Posterior cingulate gyrus (tissue), 11 donors: ENCODE results near the gene AASDHPPT.
A peak's percentile ranks its signal among the peaks of the same experiment; 100 is the strongest.
"Not testable (repeated sequence)": the region's sequence is repeated elsewhere in the genome, so short reads cannot be mapped to it uniquely, and the experiment has no call there.

Experiments
- DNase-seq, 10 donors: peaks; one replicate each; pipeline versions ENCODE4 v3.0.0 to v3.0.0-alpha.2; 2020 to 2021; ENCODE audit warnings: mixed read lengths in 3 of 10
- intact Hi-C: fragments of 100-400 bp; cut with DNase I; formaldehyde crosslinking; loops from one replicate; pipeline ENCODE4 v1.15.1; 2023

Gene AASDHPPT

GRCh38 chr11:106077609-106078455 is at the start of gene AASDHPPT:
AASDHPPT (plus strand) TSS chr11:106077662; CDS start chr11:106077711, 49 bp downstream.
- intact Hi-C loops = loop anchor here (1.0 to 10.0 kb wide), 4 partner anchors 56 to 463 kb away; partner anchors contain the start of genes GRIA4 and MSANTD4
- peak in 5 of 10 donors; percentile 33 to 89 (median 78) for DNase-seq

DNA sequence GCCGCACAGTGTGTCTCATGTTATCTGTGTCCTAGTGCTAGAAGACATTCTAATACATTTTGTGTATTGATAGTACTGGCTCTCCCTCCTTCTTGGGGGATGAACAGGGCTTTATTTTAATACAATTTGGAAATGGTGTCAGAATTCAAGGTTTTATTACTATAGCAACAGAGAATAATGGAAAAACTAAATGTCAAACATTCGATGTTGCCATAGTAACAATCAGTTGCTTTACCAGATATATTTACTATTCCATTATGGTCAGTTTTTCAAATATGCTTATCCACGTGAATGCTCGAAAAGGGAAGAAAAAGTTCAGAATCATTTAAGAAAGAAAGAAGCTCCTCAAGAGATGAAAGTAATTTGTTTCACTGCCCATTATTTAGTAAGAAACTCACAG is 46.9 kb upstream of the AASDHPPT start:
- intact Hi-C loops = no loop called here
- DNase-seq = no peak

DNA sequence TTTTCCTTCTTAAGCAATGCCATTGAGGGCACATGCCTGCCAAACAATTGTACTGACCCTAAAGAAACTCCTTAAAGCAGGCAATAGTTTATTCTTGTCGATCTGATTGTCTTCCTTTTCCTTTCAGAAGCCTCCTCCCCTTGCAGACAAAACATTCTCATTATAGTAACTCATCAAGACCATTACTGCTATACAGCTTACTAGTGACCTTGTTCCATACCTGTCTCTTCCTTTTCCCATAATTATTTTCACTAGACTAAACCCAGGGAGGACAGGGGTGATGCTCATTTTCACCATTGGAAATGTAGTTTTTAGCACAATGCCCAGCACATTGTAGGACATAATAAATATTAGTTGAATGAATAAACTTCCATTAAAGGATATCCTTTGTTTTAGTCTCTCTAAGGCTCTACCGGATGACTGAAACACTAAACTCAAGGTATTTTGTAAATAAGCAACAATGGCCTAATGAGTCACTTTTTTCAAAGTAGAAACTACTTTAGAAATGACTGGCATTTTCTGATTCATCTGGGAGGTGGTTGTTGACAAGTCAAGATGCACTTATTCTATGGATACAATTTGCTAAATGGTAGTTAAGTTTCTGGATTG is 46.2 kb upstream of the AASDHPPT start:
- no peak for DNase-seq
- intact Hi-C loops = no loop called here

DNA sequence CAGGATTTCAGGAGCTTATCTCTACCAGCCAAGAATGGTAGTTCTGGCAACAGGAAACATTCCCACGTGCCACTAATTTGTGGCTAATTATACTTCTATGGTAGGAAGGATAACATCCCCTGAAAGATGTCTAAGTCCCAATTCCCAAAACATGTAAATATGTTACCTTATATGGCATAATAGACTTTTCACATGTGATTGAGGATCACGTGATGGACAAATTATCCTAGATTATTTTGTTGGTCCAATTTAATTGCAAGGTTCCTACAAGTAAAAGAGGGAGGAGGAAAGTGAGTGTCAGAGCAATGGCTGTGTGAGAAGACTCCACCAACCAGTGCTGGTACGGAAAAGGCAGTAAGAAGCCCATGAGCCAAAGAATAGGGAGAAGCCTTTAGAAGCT is 45.5 kb upstream of the AASDHPPT start:
- intact Hi-C loops = no loop called here
- no peak for DNase-seq

DNA sequence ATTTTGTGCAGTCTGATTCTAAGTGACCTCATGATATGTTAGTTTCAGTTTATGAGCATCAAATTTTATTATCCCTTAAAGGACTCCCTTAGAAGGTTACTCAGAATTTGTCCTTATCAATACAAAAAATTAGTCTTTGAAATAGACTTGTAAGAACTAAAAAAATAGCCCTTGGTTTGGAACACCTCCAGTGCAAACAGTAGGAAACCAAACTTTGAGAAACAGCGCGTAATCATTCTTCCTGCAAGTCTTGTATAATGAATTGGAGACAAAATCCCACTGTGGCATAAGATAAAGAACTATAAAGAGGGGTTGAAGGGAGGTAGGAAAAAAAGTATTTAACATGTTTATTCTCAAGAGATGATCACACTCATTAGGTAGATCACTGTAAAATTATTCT is 44.6 kb upstream of the AASDHPPT start:
- DNase-seq = no peak
- intact Hi-C loops = no loop called here

DNA sequence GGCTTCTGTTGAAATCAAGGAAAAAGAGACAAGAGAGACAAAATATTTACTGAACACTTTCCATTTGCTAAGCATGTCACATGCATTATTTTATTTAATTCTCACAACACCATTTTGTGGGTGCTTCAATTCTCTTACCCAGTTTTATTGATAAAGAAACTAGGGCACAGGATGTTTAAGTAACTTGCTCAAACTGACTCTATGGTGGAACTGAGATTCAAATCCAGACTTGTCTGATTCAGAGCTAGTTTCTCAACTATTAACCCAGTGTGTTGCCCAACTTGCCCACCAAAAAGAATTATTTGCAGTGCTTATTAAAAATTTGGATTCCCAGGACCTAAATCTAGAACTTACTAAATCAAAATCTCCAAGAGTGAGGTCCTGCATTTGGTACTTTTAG is 33.9 kb upstream of the AASDHPPT start:
- intact Hi-C loops = no loop called here
- DNase-seq = no peak

DNA sequence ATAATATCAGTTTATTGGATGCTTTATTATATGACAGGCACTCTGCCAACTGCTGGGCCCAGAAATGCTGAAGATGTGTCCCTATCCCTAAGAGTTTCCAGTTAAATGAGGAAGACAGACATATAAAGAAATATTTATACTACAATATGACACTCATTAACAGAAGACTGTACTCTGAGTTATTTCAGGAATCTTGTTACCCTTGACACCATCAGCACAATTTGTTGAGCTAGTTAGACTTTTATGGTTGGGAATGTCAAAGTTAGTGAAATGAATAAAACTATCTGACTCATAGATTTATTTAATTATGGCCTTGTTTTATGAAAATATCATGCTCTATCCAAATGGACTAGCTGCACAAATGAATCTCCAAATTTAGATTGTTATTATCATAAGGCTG is 29.8 kb upstream of the AASDHPPT start:
- no peak for DNase-seq
- intact Hi-C loops = no loop called here

GRCh38 chr11:106049727-106050476 is 27.6 kb upstream of the AASDHPPT start:
- intact Hi-C loops = no loop called here
- no peak for DNase-seq

DNA sequence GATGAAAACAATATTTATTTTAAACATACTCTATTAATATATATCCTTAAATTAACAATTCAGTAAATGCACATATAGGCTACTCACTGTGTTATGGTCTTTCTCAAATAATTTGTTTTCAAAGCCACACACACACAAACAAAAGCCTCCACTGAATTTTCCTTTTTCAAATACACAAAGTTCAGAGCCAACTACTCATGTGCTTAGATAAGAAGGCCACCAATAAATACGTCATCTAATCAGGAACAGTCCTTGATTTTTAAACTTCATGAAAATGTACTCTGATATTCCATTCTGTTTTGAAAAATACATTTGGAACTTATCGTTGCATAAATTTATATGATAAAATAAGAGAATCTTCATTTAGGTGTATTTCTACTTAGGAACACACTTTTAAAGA is 26.4 kb upstream of the AASDHPPT start:
- intact Hi-C loops = no loop called here
- DNase-seq = no peak

DNA sequence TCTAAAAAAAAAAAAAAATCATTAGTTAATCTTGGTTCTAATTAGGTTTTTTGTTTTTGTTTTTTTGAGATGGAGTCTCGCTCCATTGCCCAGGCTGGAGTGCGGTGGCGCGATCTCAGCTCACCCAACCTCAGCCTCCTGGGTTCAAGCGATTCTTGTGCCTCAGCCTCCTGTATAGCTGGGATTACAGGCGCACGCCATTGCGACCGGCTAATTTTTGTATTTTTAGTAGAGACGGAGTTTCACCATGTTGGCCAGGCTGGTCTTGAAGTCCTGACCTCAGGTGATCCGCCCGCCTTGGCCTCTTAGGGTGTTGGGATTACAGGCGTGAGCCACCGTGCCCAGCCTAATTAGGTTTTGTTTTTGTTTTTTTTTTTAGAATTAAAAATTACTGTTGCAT is 19.1 kb upstream of the AASDHPPT start:
- DNase-seq = peak in 2 of 10 donors; percentile 55 to 71
- intact Hi-C loops = not testable (repeated sequence)

DNA sequence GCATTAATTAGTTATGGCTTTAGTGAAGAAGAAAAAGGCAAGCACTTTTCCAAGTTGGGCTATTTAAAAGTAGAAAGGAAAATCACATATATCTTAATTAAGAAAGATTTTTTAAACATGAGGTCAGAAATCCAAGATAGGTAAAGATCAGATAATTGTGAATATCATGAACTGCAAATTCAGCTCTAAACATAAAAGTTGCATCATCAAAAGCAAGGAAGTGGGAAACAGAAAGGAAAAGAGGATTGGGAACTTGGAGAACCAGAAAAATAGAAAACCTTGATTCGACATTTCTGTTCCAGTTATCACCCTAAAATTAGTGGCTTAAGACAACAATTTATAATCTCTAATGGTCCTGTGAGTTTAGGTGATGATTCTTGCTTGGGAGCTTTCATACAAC is 17.8 kb upstream of the AASDHPPT start:
- DNase-seq = no peak
- intact Hi-C loops = no loop called here

- DNase-seq = no peak
- intact Hi-C loops = no loop called here
These were observed 16.1 kb upstream of the AASDHPPT start for GRCh38 chr11:106061249-106061784.

DNA sequence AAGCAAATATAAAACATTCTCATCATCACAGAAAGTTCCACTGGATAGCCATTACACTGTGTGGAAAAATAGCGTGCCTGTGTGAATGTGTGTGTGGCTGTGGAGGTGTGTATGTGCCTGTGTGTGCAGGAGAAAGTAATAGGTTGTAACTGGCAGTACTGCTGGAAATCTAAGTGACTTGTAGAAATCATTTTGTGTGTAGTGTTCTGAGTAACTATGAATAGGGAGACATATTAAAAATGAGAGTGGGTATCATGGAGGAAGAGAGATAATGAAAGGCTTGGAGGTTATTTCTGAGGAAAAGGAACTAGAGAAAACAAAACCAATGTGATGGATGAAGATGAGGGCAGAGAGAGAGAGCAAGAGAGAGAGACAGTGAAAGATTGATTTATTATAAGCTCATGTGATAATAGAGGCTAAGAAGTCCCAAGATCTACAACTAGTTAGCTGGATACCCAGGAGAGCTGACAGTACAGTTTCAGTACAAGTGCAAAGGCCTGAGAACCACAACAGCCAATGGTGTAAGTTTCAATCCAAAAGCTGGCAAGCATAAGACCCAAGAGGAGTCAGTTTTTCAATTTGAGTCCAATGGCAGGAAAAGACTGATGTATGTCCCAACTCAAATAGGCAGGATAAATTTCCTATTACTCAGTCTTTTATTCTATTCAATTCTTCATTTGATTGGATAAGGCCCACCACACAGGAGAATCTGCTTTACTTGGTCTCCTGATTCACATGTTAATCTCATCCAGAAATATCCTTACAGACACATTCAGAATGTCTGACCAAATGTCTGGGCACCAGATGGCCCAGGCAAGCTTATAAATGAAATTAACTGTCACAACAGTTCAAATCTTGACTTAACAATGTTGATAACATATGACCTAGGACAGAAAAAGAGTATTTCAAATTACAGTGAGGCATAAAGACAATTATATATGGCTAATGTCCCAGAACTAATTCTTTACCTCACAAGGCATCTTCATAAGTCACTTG is 15.2 kb upstream of the AASDHPPT start:
- no peak for DNase-seq
- intact Hi-C loops = no loop called here

- no peak for DNase-seq
- intact Hi-C loops = no loop called here
These were observed 14.5 kb upstream of the AASDHPPT start for GRCh38 chr11:106063009-106063408.

DNA sequence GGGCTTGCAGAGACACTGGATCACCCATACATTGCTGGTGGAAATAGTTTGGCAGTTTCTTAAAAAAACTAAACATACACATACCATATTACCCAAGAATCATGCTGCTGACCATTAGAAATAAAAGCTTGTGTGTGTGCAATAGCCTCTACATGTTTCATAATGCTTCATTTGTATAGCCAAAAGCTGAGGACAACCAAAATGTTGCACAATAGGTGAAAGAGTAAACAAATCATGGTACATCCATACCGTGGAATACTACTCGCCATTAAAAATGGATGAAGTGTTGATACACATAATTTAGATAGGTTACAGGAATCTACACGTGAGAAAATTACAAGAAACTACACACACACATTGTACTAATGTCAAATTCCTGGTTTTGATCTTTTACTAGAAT is 6.9 kb upstream of the AASDHPPT start:
- intact Hi-C loops = loop anchor here (10.0 kb wide), 3 partner anchors 126 to 456 kb away; partner anchors contain the start of gene GRIA4
- no peak for DNase-seq

GRCh38 chr11:106072804-106073203 is 4.7 kb upstream of the AASDHPPT start:
- intact Hi-C loops = loop anchor here (10.0 kb wide), 3 partner anchors 128 to 458 kb away; partner anchors contain the start of gene GRIA4
- no peak for DNase-seq

DNA sequence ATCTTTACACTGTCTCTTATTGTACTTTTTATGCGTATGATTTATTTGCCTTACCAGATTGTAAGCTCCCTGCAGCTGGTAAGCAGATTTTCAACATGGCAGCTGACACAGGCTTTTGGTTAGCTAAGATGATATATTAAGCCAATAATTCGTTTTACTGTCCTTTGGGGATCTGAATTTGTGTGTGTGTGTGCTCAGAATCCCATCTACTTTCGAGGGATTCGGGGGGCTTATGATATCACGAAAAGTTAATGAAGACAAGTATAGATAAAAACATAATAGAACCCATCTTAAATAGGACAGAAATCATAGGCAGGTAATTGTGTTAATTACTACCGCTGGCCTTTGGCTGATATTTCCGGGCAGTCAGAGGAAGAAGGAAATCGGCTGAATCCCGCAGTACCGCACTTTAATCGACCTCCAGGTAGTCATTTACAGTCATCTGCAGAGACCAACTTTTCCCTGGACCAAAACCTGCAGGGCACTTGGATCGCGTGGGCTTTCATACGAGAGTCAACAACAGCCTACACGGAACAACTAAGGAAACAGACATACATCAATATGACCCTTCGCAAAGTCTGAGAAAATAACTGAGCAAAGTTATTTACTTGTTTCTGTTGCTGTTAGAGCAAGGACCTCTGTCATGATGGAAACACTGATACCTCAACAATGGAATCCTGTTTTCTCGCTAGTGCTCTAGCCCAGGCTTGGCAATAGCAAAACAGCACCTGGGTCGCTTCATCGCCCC is 1.1 kb upstream of the AASDHPPT start:
- DNase-seq = peak in 4 of 10 donors; percentile 9 to 80 (median 15)
- intact Hi-C loops = loop anchor here (10.0 kb wide), 3 partner anchors 132 to 462 kb away; partner anchors contain the start of gene GRIA4

GRCh38 chr11:106076919-106077608 is 398 bp upstream of the AASDHPPT start, which contains the start of gene KBTBD3:
KBTBD3 (minus strand) TSS chr11:106077347; CDS start chr11:106059097, 18,250 bp downstream.
- DNase-seq = peak; percentile 99 to 100 (median 100)
- intact Hi-C loops = loop anchor here (1.0 to 10.0 kb wide), 4 partner anchors 55 to 462 kb away; partner anchors contain the start of genes GRIA4 and MSANTD4
